ENCODE data around the gene OPN3. TPM values are rescaled to one million over a fixed set of nuclear protein-coding genes. Genes with fewer than 3 reads are reported as not detected.
A peak's percentile ranks its signal among the peaks of the same experiment; 100 is the strongest.

The OPN3 gene
- total and polyA plus RNA-seq, 12 donors, result 4.1 to 42.9 (median 9.7) TPM

DNA sequence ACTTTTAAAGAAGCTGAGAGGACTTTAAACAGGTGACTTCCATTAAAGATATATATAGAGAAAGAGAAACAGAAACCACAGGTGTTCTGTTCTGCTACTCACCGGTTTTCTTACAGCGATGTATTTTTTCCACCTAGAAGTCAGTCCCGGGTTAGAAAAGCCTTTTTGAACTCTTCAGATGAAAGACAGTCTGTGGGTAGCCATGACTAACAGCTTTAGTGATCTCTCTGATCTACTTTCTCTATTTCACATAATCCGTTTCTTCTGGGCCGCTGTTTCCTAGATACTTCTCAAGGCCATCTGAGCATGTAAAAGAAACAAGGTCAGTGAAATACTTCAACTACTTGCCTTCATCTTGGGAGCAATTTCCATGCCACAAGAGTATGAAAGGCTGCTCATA is 37.0 kb upstream of the OPN3 start:
- TF ChIP-seq CTCF (IDR thresholded peaks at IDR 0.05) (no peak), POLR2A (IDR thresholded peaks at IDR 0.05) (no peak)
- no peaks in the 10 kb centered on the region for H3K9me3 ChIP-seq (replicated peaks in 1 of 3)
- intact Hi-C loops (cut with DNase I), result no loop called here
- H3K27ac ChIP-seq, result peak overlapping the region in 1 of 5 donors; percentile 22
- H3K4me3 ChIP-seq, result peak overlapping the region in 1 of 4 donors; percentile 42
- no peaks in the 10 kb centered on the region for H3K27me3 ChIP-seq
- WGBS, 4 donors, result 23 to 51% (median 37%) methylated on average over 5 of the region's 5 CpGs
- peak in 1 of 7 donors; percentile 7 for DNase-seq
- no peaks in the 10 kb centered on the region for H3K36me3 ChIP-seq (replicated peaks in 1 of 2)
- H3K4me1 ChIP-seq (replicated peaks in 1 of 2), result no peaks in the 10 kb centered on the region

- H3K4me1 ChIP-seq (replicated peaks in 1 of 2), result no peaks in the 10 kb centered on the region
- TF ChIP-seq CTCF (IDR thresholded peaks at IDR 0.05), result no peak
- no peak for TF ChIP-seq POLR2A (IDR thresholded peaks at IDR 0.05)
- no peak overlapping the region for H3K4me3 ChIP-seq
- intact Hi-C loops (cut with DNase I), result no loop called here
- H3K27me3 ChIP-seq, result no peaks in the 10 kb centered on the region
- WGBS, 4 donors, result 63 to 82% (median 74%) methylated on average over 4 of the region's 4 CpGs
- no peak for DNase-seq
- H3K9me3 ChIP-seq (replicated peaks in 1 of 3), result no peaks in the 10 kb centered on the region
- H3K36me3 ChIP-seq (replicated peaks in 1 of 2), result no peaks in the 10 kb centered on the region
- H3K27ac ChIP-seq, result no peak overlapping the region
These were observed 35.8 kb upstream of the OPN3 start for GRCh38 chr1:241675983-241676382.

DNA sequence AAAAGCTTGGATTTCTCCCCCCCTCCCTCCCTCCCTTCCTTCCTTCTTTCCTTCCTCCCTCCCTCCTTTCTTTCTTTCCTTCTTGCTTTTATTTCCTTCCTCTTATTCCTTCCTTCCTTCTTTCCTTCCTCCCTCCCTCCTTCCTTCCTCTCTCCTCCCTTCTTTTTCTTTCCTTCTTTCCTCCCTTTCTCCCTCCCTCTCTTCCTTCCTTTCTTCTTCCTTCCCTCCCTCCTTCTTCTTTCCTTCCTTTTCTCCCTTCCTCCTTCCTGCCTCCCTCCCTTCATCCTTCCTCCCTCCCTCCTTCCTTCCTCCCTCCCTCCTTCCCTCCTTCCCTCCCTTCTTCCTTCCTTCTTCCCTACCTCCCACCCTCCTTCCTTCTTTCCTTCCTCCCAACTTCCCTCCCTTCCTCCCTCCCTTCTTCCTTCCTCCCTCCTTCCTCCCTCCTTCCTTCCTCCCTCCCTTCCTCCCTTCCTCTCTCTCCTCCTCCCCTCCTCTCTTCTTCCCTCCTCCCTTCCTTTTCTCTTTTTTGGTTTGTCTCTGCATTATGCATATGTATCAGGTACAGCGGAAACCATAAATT is 34.7 kb upstream of the OPN3 start:
- Histone ChIP-seq H3K4me1 (replicated peaks in 1 of 2) (no peaks in the 10 kb centered on the region), H3K9me3 (replicated peaks in 1 of 3) (no peaks in the 10 kb centered on the region), H3K27me3 (no peaks in the 10 kb centered on the region), H3K4me3 (no peak overlapping the region), H3K36me3 (replicated peaks in 1 of 2) (no peaks in the 10 kb centered on the region), H3K27ac (no peak overlapping the region)
- intact Hi-C loops (cut with DNase I), result no loop called here
- DNase-seq, result no peak
- WGBS, 4 donors, result 91 to 100% (median 98%) methylated on average over 1 of the region's 1 CpG
- TF ChIP-seq POLR2A (IDR thresholded peaks at IDR 0.05), result no peak
- TF ChIP-seq CTCF (IDR thresholded peaks at IDR 0.05), result no peak

DNA sequence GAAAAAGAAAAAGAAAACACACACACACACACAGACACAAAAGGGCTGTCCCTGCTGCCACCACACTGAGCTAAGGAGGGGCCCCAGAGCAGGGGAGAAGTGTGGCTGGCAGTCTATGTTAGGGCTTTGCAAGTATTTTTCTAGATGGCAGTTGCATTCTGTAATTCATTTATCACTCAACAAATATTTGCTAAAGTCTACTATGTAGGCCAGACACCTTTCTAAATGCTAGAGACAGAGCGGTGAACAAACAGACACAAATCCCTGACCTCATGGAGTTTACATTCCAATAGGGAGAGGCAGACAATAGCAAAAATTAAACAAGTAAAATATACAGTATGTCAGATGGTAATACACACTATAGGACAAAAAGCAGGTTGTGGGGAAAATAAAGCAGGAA is 32.1 kb upstream of the OPN3 start:
- intact Hi-C loops (cut with DNase I), result no loop called here
- no peak for DNase-seq
- 77 to 98% (median 96%) methylated on average over 1 of the region's 1 CpG for WGBS, 4 donors
- Histone ChIP-seq H3K27me3 (no peaks in the 10 kb centered on the region), H3K27ac (no peak overlapping the region), H3K4me1 (replicated peaks in 1 of 2) (no peaks in the 10 kb centered on the region), H3K9me3 (replicated peaks in 1 of 3) (no peaks in the 10 kb centered on the region), H3K4me3 (no peak overlapping the region), H3K36me3 (replicated peaks in 1 of 2) (no peaks in the 10 kb centered on the region)
- TF ChIP-seq POLR2A (IDR thresholded peaks at IDR 0.05) (no peak), CTCF (IDR thresholded peaks at IDR 0.05) (no peak)
